ENCODE results near the gene OPRD1.
A peak's percentile ranks its signal among the peaks of the same experiment; 100 is the strongest.

The OPRD1 gene

DNA sequence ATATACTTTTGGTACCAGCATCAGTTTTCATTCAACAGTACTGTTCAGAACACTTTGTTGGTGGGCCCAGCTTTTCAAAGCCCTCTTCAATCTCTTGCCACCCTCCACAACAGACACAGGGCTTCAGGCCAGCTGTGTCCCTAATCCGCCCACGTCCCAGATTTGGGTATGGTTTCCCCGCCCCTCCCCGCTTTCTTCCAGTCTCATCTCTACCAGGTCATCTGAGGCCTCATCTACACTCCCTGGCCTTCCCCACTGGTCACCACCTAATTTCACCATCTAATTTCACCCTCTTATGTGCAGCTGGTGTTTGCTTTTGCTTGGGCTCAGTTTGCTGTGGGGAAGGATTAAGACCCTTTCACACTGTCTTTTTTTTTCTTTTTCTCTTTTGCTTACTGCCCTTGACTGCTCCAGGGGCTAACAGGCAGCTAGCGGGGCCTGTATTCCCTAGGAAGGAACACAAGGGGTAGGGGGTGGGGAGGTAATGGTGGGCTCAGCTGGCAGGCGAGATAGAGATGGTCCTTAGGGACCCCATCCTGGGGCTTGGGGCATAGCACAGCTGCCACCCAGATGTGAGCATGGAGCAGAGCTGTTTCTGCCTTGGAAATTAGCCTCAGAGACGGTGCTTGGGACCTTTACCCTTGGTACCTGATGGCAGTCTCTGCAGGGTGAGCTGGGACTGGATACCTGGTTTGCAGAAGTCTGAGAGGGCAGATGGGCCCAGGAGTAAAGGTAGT, 98.6 kb downstream of the OPRD1 start:
- no peak for DNase-seq (ENCODE audit: low spot score)

DNA sequence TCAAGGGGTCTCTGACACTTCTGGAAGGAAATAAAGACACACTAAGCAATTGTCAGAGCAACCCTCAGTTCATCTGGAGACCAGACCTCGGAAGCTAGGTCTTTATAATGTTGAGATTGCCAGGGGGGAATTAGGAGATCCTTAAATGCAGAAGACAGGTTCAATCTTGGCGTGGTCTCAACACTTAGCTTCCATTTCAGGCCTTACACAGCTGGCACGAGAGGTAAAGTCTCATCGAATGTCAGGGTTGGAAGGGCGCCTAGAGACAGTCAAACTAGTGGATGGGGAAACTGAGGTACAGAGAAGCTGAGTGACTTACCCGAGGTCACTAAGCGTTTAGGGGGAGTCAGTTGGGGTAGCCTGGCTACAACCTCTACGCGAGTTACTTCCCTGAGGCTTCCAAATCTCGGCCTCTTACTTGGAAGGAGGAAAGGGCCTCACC, 101.8 kb downstream of the OPRD1 start:
- no peak for DNase-seq (ENCODE audit: low spot score)

GRCh38 chr1:28914228-28915030, 102.5 kb downstream of the OPRD1 start, which contains the start of gene EPB41:
EPB41 (plus strand) TSS chr1:28914569; CDS start chr1:28987438, 72,869 bp downstream.
- peak; percentile 97 for DNase-seq (ENCODE audit: low spot score)

DNA sequence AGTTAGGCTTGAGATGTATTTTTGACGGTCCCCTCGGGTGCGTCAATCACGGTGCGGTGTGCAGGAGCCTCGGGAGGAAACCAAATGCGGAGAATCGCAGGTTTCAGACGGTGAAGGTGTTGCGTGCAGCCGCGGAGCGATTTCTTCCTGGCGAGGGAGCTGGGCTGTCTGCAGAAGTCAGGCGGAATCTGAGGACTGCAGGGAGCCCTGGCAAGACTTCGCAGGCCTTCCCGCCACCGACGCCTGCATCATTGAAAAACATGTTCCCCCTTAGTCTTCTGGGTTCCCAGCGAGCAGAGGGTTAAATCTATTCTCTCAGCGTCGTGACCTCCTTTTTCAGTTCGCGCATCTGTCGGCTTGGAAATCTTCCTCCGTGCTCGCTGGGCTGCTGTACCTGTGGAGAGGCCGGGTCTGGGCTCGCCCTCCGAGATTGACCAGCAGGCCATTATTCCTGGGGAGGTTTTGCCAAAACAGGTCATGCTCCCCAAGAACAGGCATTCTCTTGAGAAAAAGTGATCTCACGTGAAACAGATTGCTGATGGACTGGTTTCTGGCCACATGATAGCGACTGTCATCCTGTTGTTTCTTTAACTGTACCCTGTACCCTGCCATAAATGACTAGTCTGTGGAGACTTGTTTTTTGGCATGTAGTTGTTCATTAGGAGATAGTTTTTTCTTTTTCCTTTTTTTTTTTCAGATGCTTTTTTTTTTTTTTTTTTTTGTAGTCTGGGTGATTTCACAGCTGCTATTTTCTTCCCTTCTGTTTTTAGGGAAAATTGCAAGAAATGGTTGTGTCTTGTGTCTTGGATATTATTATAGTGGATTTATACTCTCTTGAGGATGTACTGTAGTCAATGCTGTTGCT, 103.3 kb downstream of the OPRD1 start:
- DNase-seq (ENCODE audit: low spot score): no peak

- DNase-seq (ENCODE audit: low spot score): no peak
These were observed 105.8 kb downstream of the OPRD1 start for GRCh38 chr1:28917757-28918118.

All from GM03348 (cell line).